Heart left ventricle (tissue), 13 donors: ENCODE measurements around the gene CNPY1.

Source experiments
- CTCF ChIP-seq, 12 donors: fragments of 200-600 bp; sonication (generic) in 4 of 12; IDR thresholded peaks; one replicate each; pipeline versions ENCODE4 v1.5.0 to v1.8.0; 2018 to 2022; ENCODE audit warnings: antibody characterized with exemption in 12 of 12, mild to moderate bottlenecking in 5 of 12
- POLR2A ChIP-seq, 2 donors: fragments of 450-650 bp; IDR thresholded peaks; one replicate each; pipeline ENCODE4 v1.6.1; 2017; ENCODE audit warnings: antibody characterized with exemption in 2 of 2, mild to moderate bottlenecking in 2 of 2, moderate library complexity in 2 of 2
- donor health status: ischemic (EF 13 %, LVEDD 7.1; RV severe dilation, severe dysfunction).
- donor health status: DM: no; HTN: yes; CAD: no.
- donor health status: DM: no; HTN: no; CAD: no.
- donor health status: ischemic (EF 25% LVEDD 6.9; RV normal size, moderate dysfunction).
- donor health status: ischemic (EF 25% LVEDD 5.7; RV mildly dilated, moderate dysfunction).
- donor health status: ischemic (EF 35%, LVEDD 5.7; RV mildly dilated, moderate dysfunction).
- donor health status: nonischemic (EF 11% LVEDD 7.7; RV severe dilation, severe dysfunction).
- donor health status: DM: yes; HTN: yes; CAD: no.
- donor health status: PGD.
- donor health status: ischemic (EF 29% LVEDD 5.4; RV normal size, mild dysfunction).
- donor health status: nonischemic (EF 23%, LVEDD 6.1; RV moderate dilation, normal function).

DNA sequence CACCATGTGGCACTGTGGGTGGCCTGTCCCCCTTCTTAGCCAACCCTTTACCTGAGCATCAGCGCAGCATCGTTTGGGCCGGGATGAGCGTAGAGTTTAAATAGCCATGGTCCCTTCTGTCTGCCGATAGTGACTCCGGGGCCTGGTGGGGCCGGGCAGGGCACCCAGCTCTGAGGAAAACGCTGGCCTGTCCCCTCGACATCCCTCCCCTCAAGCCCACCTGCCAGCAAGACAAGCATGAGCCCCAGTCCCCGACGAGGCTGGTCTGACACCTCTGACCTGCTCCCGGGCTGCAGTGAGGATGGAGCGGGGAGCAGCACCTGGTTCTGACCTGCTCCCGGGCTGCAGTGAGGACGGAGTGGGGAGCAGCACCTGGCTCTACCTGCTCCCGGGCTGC, 31.1 kb upstream of the CNPY1 start:
- no peak for TF ChIP-seq CTCF (IDR thresholded peaks at IDR 0.05)
- no peak for TF ChIP-seq POLR2A (IDR thresholded peaks at IDR 0.05)
